K562 (cell line): ENCODE results near the gene CNTN6. TPM values are rescaled to one million over a fixed set of nuclear protein-coding genes. Genes with fewer than 3 reads are reported as not detected.

Experiments used
- ATAC-seq: fragments of 200-7000 bp; cut with Tn5 transposase; 3 replicates; pipeline ENCODE4 v1.9.1; 2020; ENCODE audit warnings: moderate library complexity
- BruUV-seq: library from RNA; stranded (reverse); fragments of 400-500 nt; replicated peaks from 2 replicates; lab custom pipeline; 2021; lab: Mats Ljungman, UMichigan
- CTCF ChIA-PET: fragments of 300-600 bp; formaldehyde crosslinking; extraction: SDS; loops from one replicate; lab custom pipeline; 2021; ENCODE audit warnings: low intra/inter-chr PET ratio; lab: Yijun Ruan, JAX
- POLR2A ChIA-PET: fragments of 300-600, 350-650 bp; sonication (Branson Sonifier 250); formaldehyde crosslinking; extraction: SDS; loops from one replicate; lab custom pipeline; 2021; ENCODE audit warnings: antibody characterized with exemption, inconsistent platforms; lab: Yijun Ruan, JAX
- DNase-seq, 4 experiments: peaks; one replicate each; pipeline versions ENCODE4 v3.0.0 to v3.0.0-alpha.2; 2011 to 2018; ENCODE audit warnings: low spot score in 3 of 4, mixed read lengths in 3 of 4; ENCODE audit errors: extremely low read depth in 1 of 4
- FAIRE-seq: peaks from 2 replicates; lab custom pipeline; 2011; peaks lifted over from hg19 to GRCh38; lab: Jason Lieb, UNC
- H2AFZ ChIP-seq: 2 replicates; pipeline ENCODE4 v1.6.0; 2011; ENCODE audit warnings: low read depth, low read length, control low read depth, inconsistent platforms
- H3K27ac ChIP-seq: fragments of 200-600 bp; 3 replicates; pipeline ENCODE4 v1.8.0; 2011; ENCODE audit warnings: low read depth, mild to moderate bottlenecking, control low read depth, inconsistent platforms, low read length, moderate library complexity, mixed read lengths; ENCODE audit errors: extremely low read depth
- H3K27me3 ChIP-seq, 2 experiments: fragments of 300-600 bp in 1 of 2; 2 replicates in 1 of 2; 3 replicates in 1 of 2; pipeline versions ENCODE4 v1.6.0 to v1.8.0; 2011; ENCODE audit warnings: inconsistent platforms in 2 of 2, low read length in 2 of 2, mild to moderate bottlenecking in 1 of 2, mixed read lengths in 1 of 2, moderate library complexity in 1 of 2; ENCODE audit not compliant: control insufficient read depth in 2 of 2, insufficient read depth in 2 of 2
- H3K36me3 ChIP-seq: fragments of 300-600 bp; 3 replicates; pipeline ENCODE4 v1.8.0; 2011; ENCODE audit warnings: mild to moderate bottlenecking, low read length, inconsistent platforms; ENCODE audit not compliant: control insufficient read depth, insufficient read depth
- H3K4me1 ChIP-seq, 2 experiments: fragments of 200-600 bp in 1 of 2; replicated peaks in 1 of 2; 2 replicates in 1 of 2; 3 replicates in 1 of 2; pipeline versions ENCODE4 v1.5.1 to v1.8.0; 2011; ENCODE audit warnings: inconsistent platforms in 2 of 2, low read length in 2 of 2, mild to moderate bottlenecking in 1 of 2, mixed read lengths in 1 of 2, moderate library complexity in 1 of 2; ENCODE audit not compliant: control insufficient read depth in 2 of 2, insufficient read depth in 2 of 2
- H3K4me2 ChIP-seq: 2 replicates; pipeline ENCODE4 v1.6.1; 2011; ENCODE audit warnings: low read length, control low read depth, inconsistent platforms, mixed read lengths; ENCODE audit not compliant: insufficient read depth
- H3K4me3 ChIP-seq: fragments of 200-600 bp; sonication (generic), shearing (Covaris generic); 2 replicates; pipeline ENCODE4 v1.5.1; 2016; ENCODE audit warnings: control low read depth, inconsistent platforms
- H3K79me2 ChIP-seq: fragments of 200-600 bp; 3 replicates; pipeline ENCODE4 v1.8.0; 2011; ENCODE audit warnings: low read length, inconsistent platforms; ENCODE audit not compliant: control insufficient read depth, insufficient read depth
- H3K9ac ChIP-seq, 2 experiments: 2 replicates each; pipeline versions ENCODE4 v1.6.0 to v1.6.1; 2011; ENCODE audit warnings: low read depth in 2 of 2, low read length in 2 of 2, control low read depth in 1 of 2, inconsistent platforms in 1 of 2, mild to moderate bottlenecking in 1 of 2, mixed read lengths in 1 of 2; ENCODE audit not compliant: insufficient read depth in 1 of 2
- H3K9me1 ChIP-seq: one replicate; pipeline ENCODE4 v1.6.0; 2011; ENCODE audit warnings: inconsistent platforms, mild to moderate bottlenecking, low read length, moderate library complexity; ENCODE audit not compliant: control insufficient read depth, insufficient read depth
- H3K9me3 ChIP-seq: replicated peaks from 2 replicates; pipeline ENCODE4 v1.5.1; 2011; ENCODE audit warnings: low read depth, low read length, inconsistent platforms; ENCODE audit not compliant: control insufficient read depth, insufficient read depth
- H4K20me1 ChIP-seq: replicated peaks from 2 replicates; pipeline ENCODE4 v1.6.1; 2011; ENCODE audit warnings: low read length, inconsistent platforms, mixed read lengths; ENCODE audit not compliant: control insufficient read depth, insufficient read depth
- FOSL1 ChIP-seq: fragments of 200-800 bp; sonication (Bioruptor generic); conservative IDR thresholded peaks from 2 replicates; pipeline ENCODE4 v1.6.1; 2016; ENCODE audit warnings: missing genetic modification characterization, missing compliant biosample characterization
- KHSRP ChIP-seq: fragments of 450-650 bp; IDR thresholded peaks from 2 replicates; pipeline ENCODE4 v1.6.1; 2017
- RBM39 ChIP-seq: fragments of 200-400 bp; formaldehyde crosslinking; optimal IDR thresholded peaks from 2 replicates; pipeline ENCODE3; 2018; ENCODE audit warnings: low read depth, low read length
- TEAD4 ChIP-seq, 2 experiments: sonication (generic) in 1 of 2; formaldehyde crosslinking in 1 of 2; IDR thresholded peaks; 2 replicates each; pipeline versions ENCODE4 v1.6.1 to v1.8.0; 2012 to 2022; ENCODE audit warnings: borderline replicate concordance in 1 of 2, inconsistent platforms in 1 of 2, low read length in 1 of 2, mild to moderate bottlenecking in 1 of 2, missing genetic modification reagents in 1 of 2
- ZNF384 ChIP-seq: IDR thresholded peaks from 2 replicates; pipeline ENCODE4 v1.6.1; 2012; ENCODE audit warnings: low read depth, low read length, improper control_type of control experiment
- ZNF551 ChIP-seq: fragments of 250-450 bp; sonication (Bioruptor Pico); IDR thresholded peaks from 2 replicates; pipeline ENCODE4 v1.5.0; 2021; ENCODE audit warnings: mild to moderate bottlenecking, moderate library complexity
- WGBS: fragments of 100-300 bp; shearing (Covaris generic); methylation state at CpG from one replicate; pipeline ENCODE4 v1.1.6; 2016; ENCODE audit warnings: low coverage, mixed read lengths; ENCODE audit not compliant: insufficient coverage; ENCODE audit errors: missing lambda C conversion rate; 5-methylcytosine and 5-hydroxymethylcytosine counted together
- in situ Hi-C: fragments of 300-500 bp; cut with MboI; formaldehyde crosslinking; loops from 4 replicates; pipeline ENCODE4 v1.15.0; 2018; ENCODE audit warnings: inconsistent platforms, mixed read lengths
- intact Hi-C: fragments of 100-400 bp; cut with micrococcal nuclease; formaldehyde crosslinking; loops from 2 replicates; pipeline ENCODE4 v1.14.2; 2022
- polyA plus RNA-seq, 8 experiments: library from polyadenylated mRNA; depleted of rRNA in 4 of 8; stranded (reverse) in 5 of 8; unstranded in 3 of 8; fragments of >200 nt; fragmentation: Nextera tagmentation in 2 of 8; fragmentation: Illumina TruSeq in 1 of 8; extraction: Ambion mirVana in 2 of 8; extraction: Trizol in 1 of 8; gene quantifications; 2 replicates each; pipeline versions ENCODE4 v1.2.1 to v1.2.3, GENCODE V29; 2011 to 2014; ENCODE audit warnings: inconsistent platforms in 1 of 8, missing spikeins in 1 of 8
- total RNA-seq, 7 experiments: library from RNA; depleted of rRNA in 6 of 7; stranded (reverse); fragments of >200 nt in 6 of 7; fragmentation: Illumina TruSeq in 2 of 7; extraction: Trizol in 2 of 7; gene quantifications; 2 replicates each; pipeline versions ENCODE4 v1.2.1 to v1.2.3, GENCODE V29; 2011 to 2021; ENCODE audit warnings: low replicate concordance in 1 of 7
- TF ChIP-seq, protein P1 (sequence below): IDR thresholded peaks from 2 replicates; pipeline ENCODE4 v1.6.1; 2011; ENCODE audit not compliant: insufficient read length; ENCODE audit errors: extremely low read depth

CNTN6 gene
- total and polyA plus RNA-seq, 9 of the 15 experiments (the other 6 are each of a cell fraction or from before 2014, with no cell fraction given): not detected

DNA sequence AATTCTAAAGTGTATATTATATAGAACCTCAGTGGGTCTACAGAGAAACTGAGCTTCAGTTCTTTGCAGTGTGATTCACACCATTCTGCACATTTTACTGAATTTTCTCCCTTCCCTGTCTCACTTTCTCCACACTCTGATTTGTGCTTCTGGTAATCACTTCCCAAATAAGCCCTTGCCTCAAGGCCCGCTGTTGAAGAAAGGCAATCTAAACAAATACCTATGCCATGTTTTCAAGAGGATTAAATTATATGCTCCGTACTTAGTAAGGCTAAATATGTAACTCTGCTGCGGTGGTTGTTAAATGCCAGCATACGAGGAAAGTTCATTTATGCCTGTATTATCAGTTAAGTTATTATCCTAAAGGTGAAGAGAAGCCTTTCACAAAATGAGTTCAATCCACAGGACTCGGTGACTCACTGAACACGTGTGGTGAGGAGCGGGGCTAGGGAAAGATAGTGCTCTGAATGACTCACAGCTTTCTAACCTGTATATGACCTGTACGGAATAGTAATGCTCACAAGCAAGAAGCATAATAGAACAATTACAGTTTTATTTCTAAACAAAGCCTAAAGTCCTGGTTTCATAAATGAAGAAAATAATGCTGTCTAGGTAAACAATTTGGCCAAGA is 25.1 kb downstream of the CNTN6 start:
- Histone ChIP-seq H3K36me3 (no peaks in the 10 kb centered on the region), H3K9me1 (no peaks in the 10 kb centered on the region), H3K27me3 (no peaks in the 10 kb centered on the region), H2AFZ (no peak overlapping the region), H3K4me1 (no peaks in the 10 kb centered on the region), H3K4me2 (no peak overlapping the region), H3K4me3 (no peak overlapping the region), H3K9ac (no peak overlapping the region), H4K20me1 (no peaks in the 10 kb centered on the region), H3K79me2 (no peaks in the 10 kb centered on the region), H3K27ac (no peak overlapping the region), H3K9me3 (no peaks in the 10 kb centered on the region)
- no peak for FAIRE-seq
- intact Hi-C loops (no loop called here), in situ Hi-C loops (no loop called here)
- no peak for ATAC-seq
- no TSS peak for BruUV-seq
- ChIA-PET POLR2A (no interaction called here), CTCF (no interaction called here)
- under 1% methylated on average over 8 of the region's 8 CpGs for WGBS
- peak; percentile 56; the same call in 1 of the 2 replicates for TF ChIP-seq FOSL1 (tag)
- no peak for TF ChIP-seq TEAD4 (IDR thresholded peaks at IDR 0.05; ENCODE audit: low read length)
- no peak for TF ChIP-seq TEAD4 (CRISPR knock-in tag; IDR thresholded peaks at IDR 0.05; ENCODE audit: borderline replicate concordance)
- no peak for DNase-seq

DNA sequence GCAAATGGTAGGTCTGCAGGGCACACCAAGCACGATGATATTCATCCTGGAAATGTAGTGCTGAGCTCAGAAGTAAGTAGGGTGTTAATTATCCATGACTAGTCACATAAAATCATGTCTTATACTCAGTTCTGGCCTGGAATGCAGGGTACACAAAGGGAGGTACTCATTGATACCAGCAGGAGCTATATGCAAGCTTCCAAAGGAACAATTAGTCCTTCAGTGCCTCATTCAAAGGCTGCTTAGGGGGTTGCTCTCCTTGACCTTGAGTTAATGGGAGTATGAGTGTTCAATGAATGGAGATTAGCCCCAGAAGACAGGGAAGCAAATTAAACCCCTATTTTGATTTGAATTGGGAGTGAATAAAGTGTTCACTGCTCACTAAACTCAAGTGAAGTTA is 38.3 kb downstream of the CNTN6 start:
- no peak overlapping the region for H3K4me3 ChIP-seq
- ChIA-PET CTCF (no interaction called here), POLR2A (no interaction called here)
- H3K4me1 ChIP-seq: no peaks in the 10 kb centered on the region
- H3K9me1 ChIP-seq: no peaks in the 10 kb centered on the region
- DNase-seq (no peak), FAIRE-seq (no peak), ATAC-seq (no peak)
- H2AFZ ChIP-seq: no peak overlapping the region
- no peak for TF ChIP-seq RBM39
- TF ChIP-seq ZNF384: no peak
- no peak for TF ChIP-seq ZNF551 (CRISPR knock-in tag)
- TF ChIP-seq, protein P1, sequence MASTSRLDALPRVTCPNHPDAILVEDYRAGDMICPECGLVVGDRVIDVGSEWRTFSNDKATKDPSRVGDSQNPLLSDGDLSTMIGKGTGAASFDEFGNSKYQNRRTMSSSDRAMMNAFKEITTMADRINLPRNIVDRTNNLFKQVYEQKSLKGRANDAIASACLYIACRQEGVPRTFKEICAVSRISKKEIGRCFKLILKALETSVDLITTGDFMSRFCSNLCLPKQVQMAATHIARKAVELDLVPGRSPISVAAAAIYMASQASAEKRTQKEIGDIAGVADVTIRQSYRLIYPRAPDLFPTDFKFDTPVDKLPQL: no peak
- TF ChIP-seq KHSRP: no peak
- no peak overlapping the region for H3K27ac ChIP-seq
- no peaks in the 10 kb centered on the region for H3K36me3 ChIP-seq
- H3K27me3 ChIP-seq: no peaks in the 10 kb centered on the region
- no TSS peak for BruUV-seq
- no peak overlapping the region for H3K9ac ChIP-seq
- H3K4me2 ChIP-seq: no peak overlapping the region
- H3K9me3 ChIP-seq: no peaks in the 10 kb centered on the region; the same call in 1 of the 2 replicates
- intact Hi-C loops (no loop called here), in situ Hi-C loops (no loop called here)
- H3K79me2 ChIP-seq: no peaks in the 10 kb centered on the region
- no peaks in the 10 kb centered on the region for H4K20me1 ChIP-seq
- 5% methylated on average over 1 of the region's 1 CpG for WGBS
